ENCODE results near the gene RAB41. TPM values are rescaled to one million over a fixed set of nuclear protein-coding genes. Genes with fewer than 3 reads are reported as not detected.

The RAB41 gene
- not detected in 2 replicates for total RNA-seq

GRCh38 chrX:70281951-70282350 is at the start of gene RAB41:
RAB41 (plus strand) TSS chrX:70282172; CDS start chrX:70282218, 46 bp downstream.

GRCh38 chrX:70234355-70234754 is 47.6 kb upstream of the RAB41 start, which contains the start of gene AWAT1:
AWAT1 (plus strand) TSS chrX:70234655; CDS start chrX:70234696, 41 bp downstream.

GRCh38 chrX:70260104-70260503 is 21.9 kb upstream of the RAB41 start, which contains the start of gene P2RY4:
P2RY4 (minus strand) TSS chrX:70260204; CDS start chrX:70259624, 580 bp downstream.

GRCh38 chrX:70268034-70268433 is 13.9 kb upstream of the RAB41 start, which contains the start of gene ARR3:
ARR3 (plus strand) TSS chrX:70268334; CDS start chrX:70269386, 1,052 bp downstream.

GRCh38 chrX:70289793-70290770 is 8.1 kb downstream of the RAB41 start, which contains the start of the genes KIF4A and PDZD11:
KIF4A (plus strand) TSS chrX:70290104; CDS start chrX:70290459, 355 bp downstream.
PDZD11 (minus strand) TSS chrX:70289927; CDS start chrX:70289341, 586 bp downstream.

Other genes with a start within 250 kb of the RAB41 start
- gene AWAT2, start 232.2 kb upstream of the RAB41 start, total RNA-seq, result not detected in 2 replicates
- not detected in 2 replicates for gene OTUD6A, start 219.7 kb upstream of the RAB41 start, total RNA-seq
- gene IGBP1, start 148.7 kb upstream of the RAB41 start, total RNA-seq, result 71.1 and 115 TPM in 2 replicates
- gene DGAT2L6, start 104.7 kb upstream of the RAB41 start, total RNA-seq, result not detected in 2 replicates
- gene AWAT1, start 47.5 kb upstream of the RAB41 start, total RNA-seq, result not detected in 2 replicates
- gene P2RY4, start 22.0 kb upstream of the RAB41 start, total RNA-seq, result not detected in 2 replicates
- not detected in 2 replicates for gene ARR3, start 13.8 kb upstream of the RAB41 start, total RNA-seq
- 50.2 and 62.2 TPM in 2 replicates for gene PDZD11, start 7.8 kb downstream of the RAB41 start, total RNA-seq
- gene KIF4A, start 7.9 kb downstream of the RAB41 start, total RNA-seq, result 0.35 and 1.5 TPM in 2 replicates
- gene GDPD2, start 141.1 kb downstream of the RAB41 start, total RNA-seq, result not detected in 2 replicates
- gene DLG3, start 162.7 kb downstream of the RAB41 start, total RNA-seq, result 3.3 and 7.9 TPM in 2 replicates

All from pericardium fibroblast (primary cell).